GM10847 (cell line): ENCODE results near the gene SPATS2.

Experiments used
- POLR2A ChIP-seq: IDR thresholded peaks from 2 replicates; pipeline ENCODE4 v1.6.1; 2011; ENCODE audit not compliant: insufficient read length; ENCODE audit errors: extremely low read depth

SPATS2 gene

DNA sequence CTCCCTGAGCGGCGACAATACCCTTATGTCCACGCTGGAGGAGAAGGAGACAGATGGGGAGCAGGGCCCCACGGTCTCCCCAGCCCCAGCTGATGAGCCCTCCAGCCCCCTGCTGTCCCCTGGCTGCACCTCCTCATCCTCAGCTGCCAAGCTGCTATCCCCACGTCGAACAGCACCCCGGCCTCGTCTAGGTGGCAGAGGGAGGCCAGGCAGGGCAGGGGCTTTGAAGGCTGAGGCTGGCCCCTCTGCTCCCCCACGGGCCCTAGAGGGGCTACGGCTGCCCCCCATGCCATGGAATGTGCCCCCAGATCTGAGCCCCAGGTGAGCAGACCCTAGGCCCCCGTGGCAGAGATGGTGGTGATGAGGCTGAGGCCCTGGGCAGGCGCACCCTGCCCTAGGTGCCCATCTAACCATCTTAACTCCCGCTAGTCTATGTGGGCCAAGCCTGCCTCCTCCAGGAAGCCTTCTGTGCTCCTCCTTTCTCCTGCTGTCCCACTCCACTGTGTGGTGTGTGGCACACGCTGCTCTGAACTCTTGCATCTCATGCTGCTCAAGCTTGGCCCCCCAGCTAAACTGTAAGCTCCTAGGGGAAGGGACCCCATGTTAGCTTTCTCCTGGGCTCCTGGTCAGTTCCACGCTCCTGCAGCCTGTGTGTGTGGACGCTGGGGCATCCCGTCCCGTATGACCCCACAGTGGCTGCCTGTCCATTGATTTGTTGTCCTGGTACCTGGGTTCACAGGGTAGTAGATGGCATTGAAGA lies 188.5 kb downstream of the SPATS2 start:
- TF ChIP-seq POLR2A, result no peak

DNA sequence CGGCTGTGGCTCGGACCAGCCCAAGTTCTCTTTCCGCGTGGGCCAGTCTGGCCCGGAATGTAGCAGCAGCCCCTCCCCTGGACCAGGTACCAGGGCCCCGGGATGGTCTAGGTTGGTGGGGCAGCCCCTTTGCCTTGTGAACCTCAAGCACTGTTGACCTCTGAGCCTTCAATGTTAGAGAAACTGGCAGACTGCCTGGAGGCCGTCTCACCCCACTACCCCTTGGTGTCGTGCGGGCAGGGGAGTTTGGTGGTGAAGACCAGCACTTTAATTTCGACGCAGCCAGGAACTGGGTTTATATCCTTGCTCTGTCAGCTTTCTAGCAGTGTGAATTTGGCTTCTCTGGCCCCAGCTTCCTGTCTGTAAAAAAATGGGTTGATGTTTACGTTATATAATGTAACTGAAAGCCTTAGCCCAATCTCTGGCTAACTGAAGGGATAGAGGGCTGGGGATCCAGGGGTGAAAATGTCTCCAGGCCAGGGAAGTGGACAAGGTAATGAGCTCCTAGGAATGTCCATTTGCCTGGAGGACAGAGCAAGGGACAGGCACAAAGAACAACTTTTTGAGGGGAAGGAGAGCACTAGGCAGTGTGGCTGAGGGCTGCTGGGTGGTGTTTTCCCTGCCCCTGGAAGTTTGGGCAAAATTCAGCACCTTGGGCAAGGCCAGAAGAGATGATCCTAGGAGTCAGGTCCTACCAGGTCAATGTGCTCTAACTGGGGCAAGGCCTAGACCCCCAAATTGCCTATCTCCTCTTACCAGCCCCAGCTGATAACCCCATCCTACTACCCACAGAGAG lies 189.3 kb downstream of the SPATS2 start:
- TF ChIP-seq POLR2A, result no peak

DNA sequence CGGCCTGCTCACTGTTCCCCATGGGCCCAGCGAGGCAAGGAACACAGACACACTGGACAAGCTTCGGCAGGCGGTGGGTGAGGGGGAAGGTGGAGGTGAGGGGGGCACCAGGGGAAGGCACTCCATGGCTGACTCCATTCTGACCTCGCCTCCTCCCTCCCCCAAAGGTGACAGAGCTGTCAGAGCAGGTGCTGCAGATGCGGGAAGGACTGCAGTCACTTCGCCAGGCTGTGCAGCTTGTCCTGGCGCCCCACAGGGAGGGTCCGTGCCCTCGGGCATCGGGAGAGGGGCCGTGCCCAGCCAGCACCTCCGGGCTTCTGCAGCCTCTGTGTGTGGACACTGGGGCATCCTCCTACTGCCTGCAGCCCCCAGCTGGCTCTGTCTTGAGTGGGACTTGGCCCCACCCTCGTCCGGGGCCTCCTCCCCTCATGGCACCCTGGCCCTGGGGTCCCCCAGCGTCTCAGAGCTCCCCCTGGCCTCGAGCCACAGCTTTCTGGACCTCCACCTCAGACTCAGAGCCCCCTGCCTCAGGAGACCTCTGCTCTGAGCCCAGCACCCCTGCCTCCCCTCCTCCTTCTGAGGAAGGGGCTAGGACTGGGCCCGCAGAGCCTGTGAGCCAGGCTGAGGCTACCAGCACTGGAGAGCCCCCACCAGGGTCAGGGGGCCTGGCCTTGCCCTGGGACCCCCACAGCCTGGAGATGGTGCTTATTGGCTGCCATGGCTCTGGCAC lies 190.1 kb downstream of the SPATS2 start:
- no peak for TF ChIP-seq POLR2A

DNA sequence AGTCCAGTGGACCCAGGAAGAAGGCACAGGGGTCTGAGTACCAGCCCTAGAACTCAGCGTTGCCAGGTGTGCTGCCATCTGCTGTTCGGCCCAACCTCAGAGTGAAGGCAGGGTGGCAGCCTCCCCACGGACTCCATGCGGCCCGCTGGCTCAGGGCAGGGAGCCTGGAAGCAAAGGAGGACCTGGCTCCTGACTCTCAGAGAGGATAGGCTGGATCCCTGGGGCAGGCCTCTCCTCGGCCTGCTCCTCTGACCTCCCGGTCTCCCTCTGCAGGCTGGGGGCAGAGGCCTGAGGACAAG lies 190.6 kb downstream of the SPATS2 start:
- TF ChIP-seq POLR2A, result no peak

DNA sequence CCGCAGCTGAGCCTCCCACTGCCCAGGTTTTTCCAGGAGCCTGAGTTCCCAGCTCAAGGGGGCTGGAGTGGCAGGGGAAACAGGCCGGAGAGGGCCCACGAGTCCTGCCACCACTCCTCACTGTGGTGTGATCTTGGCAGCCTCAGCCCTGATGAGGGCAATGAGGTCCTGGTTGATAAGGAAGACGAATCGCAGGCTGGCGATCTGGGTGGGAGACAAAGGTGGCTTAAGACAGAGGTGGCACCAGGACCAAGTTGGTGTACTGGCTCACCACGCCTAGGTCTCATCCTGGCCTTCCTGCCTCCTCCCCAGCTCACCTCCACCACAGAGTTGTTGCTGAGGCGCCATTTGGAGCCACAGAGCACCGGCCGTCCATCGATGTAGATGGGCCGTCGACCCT lies 191.3 kb downstream of the SPATS2 start:
- no peak for TF ChIP-seq POLR2A

DNA sequence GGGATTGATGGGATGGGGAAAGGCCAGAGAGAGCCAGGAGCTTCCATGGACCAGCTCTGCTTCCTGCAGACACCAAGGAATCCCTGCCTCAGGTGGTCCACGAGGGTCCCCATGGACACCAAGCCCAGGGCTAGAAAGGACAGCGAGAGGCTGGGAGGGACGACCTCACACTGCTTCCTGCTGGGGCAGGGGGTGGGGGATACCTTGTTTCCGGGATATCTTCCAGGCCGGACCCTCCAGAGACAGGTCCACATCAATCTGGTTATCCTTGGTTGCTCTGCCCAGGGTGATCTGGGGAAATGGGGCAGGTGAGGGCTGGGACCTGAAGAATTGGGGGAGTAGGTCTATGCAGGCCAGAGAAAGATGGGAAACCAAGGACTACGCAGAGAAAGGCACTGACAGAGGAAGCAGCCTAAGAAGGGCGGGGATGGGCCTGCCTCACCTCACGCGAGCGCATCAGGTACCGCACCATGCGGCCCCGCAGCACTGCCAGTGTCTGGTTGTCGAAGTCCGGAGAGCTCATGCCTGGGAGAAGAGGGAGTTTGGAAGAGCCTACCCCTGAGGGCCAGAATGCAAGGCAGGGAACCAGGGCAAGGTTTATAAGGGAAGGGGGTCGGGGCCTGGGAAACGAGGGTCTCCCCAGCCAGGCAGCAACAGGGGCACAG lies 191.9 kb downstream of the SPATS2 start:
- TF ChIP-seq POLR2A, result no peak

DNA sequence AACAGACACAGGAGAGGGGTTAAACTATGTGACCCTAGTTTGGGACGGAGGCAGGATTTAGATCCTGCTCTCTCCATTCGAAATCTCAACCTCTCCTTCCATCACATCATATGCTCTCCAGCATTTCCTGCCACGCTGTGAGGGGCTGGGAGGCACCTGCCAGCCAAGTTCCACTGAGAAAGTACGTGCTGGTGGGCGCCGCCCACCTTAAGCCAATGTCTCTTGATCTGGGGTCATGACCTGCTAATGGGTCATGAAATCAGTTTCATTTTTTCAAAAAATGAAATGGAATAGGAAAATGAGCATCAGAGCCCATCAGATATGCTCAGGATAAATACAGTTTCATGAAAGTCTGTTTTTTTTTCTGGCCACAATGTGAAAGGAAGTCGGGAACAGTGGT lies 193.4 kb downstream of the SPATS2 start:
- no peak for TF ChIP-seq POLR2A

DNA sequence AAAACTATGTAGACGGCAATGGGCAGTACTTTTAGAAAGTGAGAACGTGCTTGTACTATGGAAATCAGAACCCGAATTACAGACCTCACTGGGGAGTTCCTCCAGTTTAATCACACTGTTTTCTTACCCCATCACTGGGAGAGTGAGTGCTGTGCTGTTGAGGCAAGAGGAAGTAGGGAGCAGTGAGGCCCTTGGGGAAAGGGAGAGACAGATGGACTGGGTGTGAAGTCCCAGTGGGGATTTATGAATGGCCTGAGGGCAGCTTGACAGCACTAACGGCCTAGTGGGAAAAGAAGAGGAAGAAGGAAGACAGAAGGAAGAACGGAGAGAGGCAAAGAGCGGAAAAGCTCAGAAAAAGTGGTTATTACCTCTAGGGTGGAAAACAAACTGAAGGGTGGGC lies 195.0 kb downstream of the SPATS2 start:
- no peak for TF ChIP-seq POLR2A

DNA sequence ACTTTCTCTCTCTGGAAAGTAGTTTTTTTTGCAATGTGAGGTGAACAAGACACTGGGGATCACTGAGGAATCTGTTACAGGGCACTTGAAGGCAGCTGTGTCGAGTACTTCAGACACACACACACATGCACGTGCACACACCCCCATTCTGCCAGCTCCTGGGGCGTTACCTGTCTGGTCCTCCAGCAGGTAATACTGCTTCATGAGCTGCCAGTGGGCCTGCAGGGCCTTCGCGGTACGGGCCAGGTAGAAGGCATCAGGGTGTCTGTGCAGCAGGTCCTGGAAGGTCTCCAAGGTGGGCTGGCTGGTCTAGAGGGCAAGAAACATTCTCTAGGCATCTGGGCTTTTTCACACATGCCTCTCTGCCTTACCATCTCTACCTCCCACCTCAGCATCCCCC lies 195.6 kb downstream of the SPATS2 start:
- TF ChIP-seq POLR2A, result no peak

DNA sequence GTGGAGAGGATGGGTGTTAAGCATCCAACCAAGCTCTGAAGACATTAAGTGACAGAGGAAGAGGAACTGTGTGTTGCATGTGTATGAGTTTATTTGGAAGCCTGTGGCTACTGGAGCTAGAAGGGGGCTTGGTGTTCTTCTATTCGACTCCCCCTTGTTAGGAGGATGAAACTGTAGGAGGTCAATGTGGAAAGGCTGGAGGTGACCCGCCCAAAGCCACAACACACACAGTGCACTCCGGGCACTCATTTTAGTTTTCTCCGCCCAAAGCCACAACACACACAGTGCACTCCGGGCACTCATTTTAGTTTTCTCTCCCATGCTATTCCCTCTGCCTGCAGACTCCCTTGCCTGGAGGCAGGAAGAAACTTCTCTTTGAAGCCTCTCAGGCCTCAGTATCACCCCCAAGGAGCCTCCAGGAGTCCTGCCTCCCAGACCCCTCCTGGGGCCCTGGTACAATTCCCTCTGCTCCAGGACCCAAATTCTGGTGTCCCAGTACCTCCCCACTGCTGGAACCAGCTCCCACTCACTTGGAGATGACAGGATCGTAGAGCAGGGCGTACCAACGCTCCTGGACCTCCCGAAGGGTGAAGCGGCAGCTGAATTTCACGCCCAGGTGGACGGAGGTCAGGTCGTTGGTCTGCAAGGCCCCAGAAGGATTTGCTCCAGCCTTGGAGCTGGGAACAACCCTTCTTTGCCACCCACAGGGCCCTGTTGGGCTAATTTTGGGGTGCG lies 196.9 kb downstream of the SPATS2 start:
- TF ChIP-seq POLR2A, result no peak

DNA sequence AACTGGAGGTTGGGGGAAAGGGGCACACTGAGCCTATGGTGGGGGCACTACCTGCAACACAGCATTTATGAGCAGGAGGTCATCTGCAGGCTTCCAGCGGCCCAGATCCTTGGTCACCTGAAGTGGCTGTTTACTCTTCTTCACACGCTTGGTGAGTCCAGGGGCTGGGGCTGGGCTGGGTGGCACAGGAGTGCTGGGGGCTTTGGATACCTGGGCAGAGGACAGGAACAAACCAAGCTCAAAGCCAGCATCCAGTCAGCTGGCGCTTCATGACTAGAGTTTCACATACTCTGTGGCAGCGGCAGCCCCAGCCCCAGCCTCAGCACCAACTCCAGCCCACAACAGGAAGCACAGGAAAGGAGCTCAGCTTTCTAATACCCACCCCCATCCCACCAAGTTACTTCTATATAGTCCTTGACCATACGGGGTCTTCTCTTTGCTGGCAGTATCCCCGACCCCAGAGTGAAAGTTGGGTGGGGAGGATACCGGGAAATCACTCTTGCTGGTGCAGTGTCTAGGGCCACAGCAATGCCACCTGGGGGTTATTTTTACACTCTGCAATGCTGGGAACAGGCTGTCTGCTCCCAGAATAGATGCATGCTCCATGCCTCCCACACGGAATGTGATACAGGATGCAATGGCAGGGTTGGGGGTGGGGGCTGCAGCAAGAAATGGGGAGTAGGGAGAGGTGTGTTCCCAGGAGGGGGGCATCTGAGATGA lies 197.6 kb downstream of the SPATS2 start:
- no peak for TF ChIP-seq POLR2A

DNA sequence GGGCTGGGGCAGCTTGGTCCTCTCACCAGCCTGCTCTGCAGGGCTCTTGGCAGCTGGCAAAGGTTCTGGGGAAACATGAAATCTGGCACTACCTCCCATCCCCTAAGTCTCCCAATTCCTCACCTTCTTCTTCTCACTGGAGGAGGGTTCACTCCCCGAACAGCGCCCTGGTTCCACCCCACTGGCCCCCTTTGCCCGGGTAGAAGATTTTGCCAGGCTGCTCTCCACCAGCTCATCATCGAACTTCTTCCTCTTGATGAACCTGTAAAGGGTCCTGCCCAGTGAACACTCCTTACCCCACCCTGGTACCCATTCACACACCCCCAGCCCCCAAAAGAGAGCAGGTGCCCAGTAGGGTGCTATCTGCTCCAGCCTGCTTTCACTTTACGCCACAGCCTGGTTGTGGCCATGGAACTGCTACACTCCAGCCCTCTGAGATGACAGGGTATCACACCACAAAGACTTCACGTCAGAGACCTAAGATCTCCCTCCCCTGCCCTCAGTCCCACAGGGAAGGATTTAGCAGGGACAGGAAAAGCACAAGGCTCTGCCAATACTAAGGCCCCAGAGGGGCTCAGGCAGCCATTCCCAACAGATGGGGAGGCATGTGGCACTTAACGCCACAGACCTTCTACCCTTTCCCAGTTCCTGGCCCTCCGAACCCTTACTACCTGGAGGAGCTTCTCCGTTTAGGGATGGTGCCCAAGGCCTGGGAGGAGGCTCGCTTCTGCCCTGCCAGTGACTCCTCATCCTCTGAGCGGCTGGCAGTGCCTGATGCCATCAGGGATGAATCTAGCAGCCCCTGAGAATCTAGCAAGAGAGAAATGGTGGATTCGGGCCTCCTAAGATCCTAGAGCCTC lies 198.4 kb downstream of the SPATS2 start:
- TF ChIP-seq POLR2A, result no peak

DNA sequence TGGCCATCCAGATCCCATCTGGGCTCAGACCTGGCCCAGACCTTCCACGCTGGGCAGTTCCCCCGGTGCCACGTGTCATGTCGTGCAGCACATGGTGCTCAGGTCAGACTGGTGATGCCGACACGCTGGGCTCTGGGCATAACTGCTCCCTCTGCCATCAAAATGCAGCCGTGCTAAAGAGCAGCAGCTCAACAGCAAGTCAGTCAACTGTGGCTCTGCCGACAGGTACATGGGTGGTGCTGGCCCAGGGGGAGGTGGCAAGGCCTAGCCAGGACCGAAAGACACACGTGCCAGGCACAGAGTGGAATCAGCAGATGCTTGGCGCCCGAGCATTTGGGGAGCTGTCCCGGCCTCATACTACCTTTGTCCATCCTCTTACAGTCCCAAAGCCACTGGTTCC lies 199.1 kb downstream of the SPATS2 start:
- no peak for TF ChIP-seq POLR2A

DNA sequence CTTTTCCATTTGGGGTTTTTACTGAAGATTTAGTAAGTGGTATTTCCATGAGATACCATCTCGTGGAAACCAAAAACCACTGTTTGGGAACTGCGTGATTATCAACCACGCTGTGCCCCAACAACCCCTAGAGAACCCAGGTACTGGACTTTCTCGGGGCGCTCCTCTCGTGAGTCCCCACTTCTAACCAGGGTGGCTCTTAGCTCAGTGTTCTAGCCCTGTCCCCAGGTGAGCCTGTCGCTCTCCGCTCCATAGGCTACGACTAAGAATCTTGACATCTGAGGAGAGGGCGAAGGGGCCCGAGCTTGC lies 200.0 kb downstream of the SPATS2 start:
- TF ChIP-seq POLR2A, result no peak
